ENCODE results near the gene COPS7B. TPM values are rescaled to one million over a fixed set of nuclear protein-coding genes. Genes with fewer than 3 reads are reported as not detected.

COPS7B gene
- total RNA-seq, 1 experiment from 2014 or later = 41.5 TPM

DNA sequence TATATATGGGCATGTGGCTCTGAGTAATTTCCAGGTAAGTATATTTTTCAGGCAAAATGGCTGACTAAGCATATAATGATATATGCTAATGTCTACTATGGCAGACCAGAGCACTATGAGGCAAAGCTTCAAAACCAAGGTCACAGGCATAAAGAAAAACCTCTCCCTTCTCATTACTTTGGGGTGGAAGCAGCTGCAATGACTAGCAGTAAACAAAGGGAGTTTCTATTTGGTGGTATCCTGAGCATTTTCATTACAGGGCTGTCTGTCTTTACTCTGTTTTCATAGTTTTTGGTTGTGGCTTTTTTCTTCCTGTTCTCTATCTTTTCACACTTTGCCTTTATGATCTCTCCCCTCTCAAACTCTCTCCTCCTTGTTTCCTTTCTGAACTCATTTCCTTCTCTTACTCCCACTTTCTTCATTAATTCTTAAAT, 20.7 kb upstream of the COPS7B start:
- TF ChIP-seq, protein P1, sequence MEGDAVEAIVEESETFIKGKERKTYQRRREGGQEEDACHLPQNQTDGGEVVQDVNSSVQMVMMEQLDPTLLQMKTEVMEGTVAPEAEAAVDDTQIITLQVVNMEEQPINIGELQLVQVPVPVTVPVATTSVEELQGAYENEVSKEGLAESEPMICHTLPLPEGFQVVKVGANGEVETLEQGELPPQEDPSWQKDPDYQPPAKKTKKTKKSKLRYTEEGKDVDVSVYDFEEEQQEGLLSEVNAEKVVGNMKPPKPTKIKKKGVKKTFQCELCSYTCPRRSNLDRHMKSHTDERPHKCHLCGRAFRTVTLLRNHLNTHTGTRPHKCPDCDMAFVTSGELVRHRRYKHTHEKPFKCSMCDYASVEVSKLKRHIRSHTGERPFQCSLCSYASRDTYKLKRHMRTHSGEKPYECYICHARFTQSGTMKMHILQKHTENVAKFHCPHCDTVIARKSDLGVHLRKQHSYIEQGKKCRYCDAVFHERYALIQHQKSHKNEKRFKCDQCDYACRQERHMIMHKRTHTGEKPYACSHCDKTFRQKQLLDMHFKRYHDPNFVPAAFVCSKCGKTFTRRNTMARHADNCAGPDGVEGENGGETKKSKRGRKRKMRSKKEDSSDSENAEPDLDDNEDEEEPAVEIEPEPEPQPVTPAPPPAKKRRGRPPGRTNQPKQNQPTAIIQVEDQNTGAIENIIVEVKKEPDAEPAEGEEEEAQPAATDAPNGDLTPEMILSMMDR (IDR thresholded peaks at IDR 0.05; ENCODE audit: unreplicated experiment) = no peak
- CTCF ChIA-PET = no interaction called here

DNA sequence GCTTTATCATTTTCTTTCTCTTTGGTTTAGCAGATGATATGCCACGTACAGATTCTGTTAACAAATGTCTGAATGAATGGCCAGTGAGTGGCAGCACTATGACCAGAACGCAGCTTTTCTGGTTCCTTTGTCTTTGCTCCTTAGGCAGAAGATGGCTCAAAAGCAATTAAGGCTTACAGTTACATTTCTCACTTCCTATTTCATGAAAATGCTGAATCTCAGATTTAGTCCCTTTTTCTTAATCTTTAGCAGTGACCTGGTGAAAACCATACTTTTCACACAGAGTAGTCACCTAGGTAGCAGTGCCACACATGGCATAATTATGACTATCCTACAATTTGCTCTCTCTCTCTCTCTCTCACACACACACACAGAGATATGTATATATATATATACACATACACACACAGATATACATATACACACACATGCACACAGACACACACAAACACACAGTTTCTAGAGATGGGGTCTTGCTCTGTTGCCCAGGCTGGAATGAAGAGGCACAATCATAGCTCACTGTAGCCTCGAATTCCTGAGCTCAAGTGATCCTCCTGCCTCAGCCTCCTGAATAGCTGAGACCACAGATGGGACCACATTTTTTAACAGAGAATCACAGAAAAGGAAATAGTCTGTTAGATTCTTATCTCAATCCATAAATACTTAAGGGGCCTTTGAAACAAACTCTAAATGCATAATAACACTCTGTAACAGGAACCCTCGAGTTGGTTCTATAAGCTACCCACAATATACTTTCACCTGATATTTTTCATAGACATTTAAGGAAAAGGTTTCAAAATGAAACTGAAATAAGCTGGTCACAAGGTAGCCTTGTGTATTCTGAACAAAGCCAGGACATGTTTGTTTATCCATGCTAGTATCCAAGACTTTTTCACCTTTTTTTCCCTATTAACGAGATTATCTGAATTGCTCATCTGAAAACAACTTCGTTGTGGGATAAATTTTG, 16.8 kb upstream of the COPS7B start:
- TF ChIP-seq, protein P1 (IDR thresholded peaks at IDR 0.05; ENCODE audit: unreplicated experiment) = no peak
- intact Hi-C loops (cut with micrococcal nuclease) = no loop called here
- no peak for DNase-seq (ENCODE audit: unreplicated experiment)
- Mint-ChIP-seq H3K36me3 (ENCODE audit: insufficient read depth, unreplicated experiment) (no peaks in the 10 kb centered on the region), H3K27me3 (ENCODE audit: insufficient read depth, unreplicated experiment) (no peaks in the 10 kb centered on the region), H3K4me3 (ENCODE audit: unreplicated experiment) (no peak overlapping the region), H3K27ac (ENCODE audit: low read depth, unreplicated experiment) (no peak overlapping the region), H3K4me1 (ENCODE audit: insufficient read depth, unreplicated experiment) (peaks cover 3% of the 10 kb centered on the region), H3K9me3 (ENCODE audit: unreplicated experiment) (no peaks in the 10 kb centered on the region)
- BruUV-seq (replicated peaks) = no TSS peak
- ChIA-PET CTCF (interaction anchor here (0.7 kb wide), 1 partner anchor 46 kb away, joined by 3 read pairs; no protein-coding TSS in a partner anchor), POLR2A (no interaction called here)

More for the DNA sequence above, 20.7 kb upstream of the COPS7B start:
- DNase-seq (ENCODE audit: unreplicated experiment) = no peak
- Mint-ChIP-seq H3K4me3 (ENCODE audit: unreplicated experiment) (no peak overlapping the region), H3K9me3 (ENCODE audit: unreplicated experiment) (no peaks in the 10 kb centered on the region), H3K36me3 (ENCODE audit: insufficient read depth, unreplicated experiment) (no peaks in the 10 kb centered on the region), H3K4me1 (ENCODE audit: insufficient read depth, unreplicated experiment) (peaks cover 3% of the 10 kb centered on the region), H3K27me3 (ENCODE audit: insufficient read depth, unreplicated experiment) (no peaks in the 10 kb centered on the region), H3K27ac (ENCODE audit: low read depth, unreplicated experiment) (no peak overlapping the region)
- BruUV-seq (replicated peaks) = no TSS peak
- POLR2A ChIA-PET = no interaction called here
- intact Hi-C loops (cut with micrococcal nuclease) = no loop called here

DNA sequence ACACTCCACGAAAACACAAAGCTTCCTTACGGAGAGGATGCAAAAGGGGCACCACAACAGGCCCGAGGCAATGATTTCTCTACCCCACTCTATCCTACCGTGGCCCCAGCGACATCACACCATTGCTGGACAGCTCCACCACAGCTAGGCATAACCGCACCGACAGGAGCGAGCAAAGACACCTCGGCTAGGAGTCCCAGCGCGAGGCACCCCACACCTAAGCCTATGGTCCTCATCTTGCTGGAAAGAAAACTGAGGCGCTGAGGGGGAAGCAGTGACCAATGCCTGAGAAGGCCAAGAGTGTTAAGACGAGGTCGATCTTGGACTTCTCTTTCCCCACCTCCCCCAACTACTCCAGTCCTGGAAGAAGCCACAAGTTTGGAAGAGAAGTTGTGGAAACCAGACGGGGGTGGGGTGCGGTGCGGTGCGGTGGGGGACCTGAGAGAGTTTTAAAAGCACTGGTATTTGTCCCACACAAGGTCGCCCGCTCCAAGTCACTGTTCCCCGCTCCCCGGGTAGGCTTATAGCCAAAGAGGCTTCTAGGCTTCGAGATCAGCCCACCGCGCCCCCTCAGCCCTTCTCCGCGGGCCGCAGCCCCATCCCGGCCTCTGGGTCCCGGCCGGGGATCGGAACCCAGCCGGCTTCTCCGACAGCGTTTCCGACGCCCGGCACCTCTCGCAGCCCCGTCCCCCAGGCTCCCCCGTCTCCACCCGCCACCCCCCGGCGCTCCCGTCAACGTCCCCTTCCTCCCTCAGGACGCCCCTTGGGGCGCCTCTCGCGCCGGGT, 5.9 kb upstream of the COPS7B start:
- peak; percentile 16 for DNase-seq (ENCODE audit: unreplicated experiment)
- BruUV-seq (replicated peaks) = no TSS peak
- Mint-ChIP-seq H3K4me3 (ENCODE audit: unreplicated experiment) (peak overlapping the region; percentile 98), H3K27ac (ENCODE audit: low read depth, unreplicated experiment) (peak overlapping the region; percentile 95), H3K4me1 (ENCODE audit: insufficient read depth, unreplicated experiment) (peaks cover 22% of the 10 kb centered on the region), H3K9me3 (ENCODE audit: unreplicated experiment) (no peaks in the 10 kb centered on the region), H3K36me3 (ENCODE audit: insufficient read depth, unreplicated experiment) (peaks cover 14% of the 10 kb centered on the region), H3K27me3 (ENCODE audit: insufficient read depth, unreplicated experiment) (no peaks in the 10 kb centered on the region)
- TF ChIP-seq, protein P1 (IDR thresholded peaks at IDR 0.05; ENCODE audit: unreplicated experiment) = no peak
- CTCF ChIA-PET = interaction anchor here (1.0 to 1.5 kb wide), 2 partner anchors 15 to 65 kb away, joined by 3 read pairs; no protein-coding TSS in a partner anchor
- intact Hi-C loops (cut with micrococcal nuclease) = loop anchor here (5.0 kb wide), 1 partner anchor 68 kb away; no protein-coding TSS in a partner anchor
- POLR2A ChIA-PET = interaction anchor here (0.6 to 2.4 kb wide), 12 partner anchors 8 to 311 kb away, joined by 3 to 12 read pairs (median 4); partner anchors contain the start of gene PTMA
